Measurements from ENCODE around the gene PGM5.

Gene PGM5

DNA sequence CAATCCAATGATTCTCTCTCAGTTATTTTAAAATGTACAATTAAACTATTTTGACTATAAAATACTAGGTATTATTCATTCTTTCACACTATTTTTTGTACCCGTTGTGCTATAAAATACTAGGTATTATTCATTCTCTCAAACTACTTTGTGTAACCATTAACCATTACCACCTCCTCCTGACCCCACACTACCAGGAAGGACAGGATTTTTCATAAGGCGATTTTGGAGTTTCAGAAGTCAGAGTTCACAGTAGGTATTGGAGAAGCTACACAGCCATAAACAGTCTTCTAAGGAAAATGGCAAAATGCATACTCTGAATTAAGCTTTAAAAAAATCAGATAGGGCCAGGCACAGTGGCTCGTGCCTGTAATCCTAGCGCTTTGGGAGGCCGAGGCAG, 219.4 kb downstream of the PGM5 start:
- TF ChIP-seq CTCF (IDR thresholded peaks at IDR 0.05) = no peak

- no peak for TF ChIP-seq CTCF (IDR thresholded peaks at IDR 0.05)
These were observed 221.6 kb downstream of the PGM5 start for GRCh38 chr9:68577774-68578591.
